ENCODE results near the gene GDF15.
A peak's percentile ranks its signal among the peaks of the same experiment; 100 is the strongest.
"Not testable (repeated sequence)": the region's sequence is repeated elsewhere in the genome, so short reads cannot be mapped to it uniquely, and the experiment has no call there.

GDF15 gene

GRCh38 chr19:18363787-18364186, 22.2 kb upstream of the GDF15 start:
- DNase-seq (ENCODE audit: low read depth in 1 of 2, low spot score in 1 of 2): no peak

- not testable (repeated sequence) for DNase-seq (ENCODE audit: low read depth in 1 of 2, low spot score in 1 of 2)
Measured at GRCh38 chr19:18364277-18364825, 21.6 kb upstream of the GDF15 start.

GRCh38 chr19:18364826-18365528, 21.0 kb upstream of the GDF15 start:
- DNase-seq (ENCODE audit: low read depth in 1 of 2, low spot score in 1 of 2): no peak

GRCh38 chr19:18366021-18366435, 19.9 kb upstream of the GDF15 start:
- DNase-seq (ENCODE audit: low read depth in 1 of 2, low spot score in 1 of 2): no peak

- no peak for DNase-seq (ENCODE audit: low read depth in 1 of 2, low spot score in 1 of 2)
Measured at GRCh38 chr19:18368504-18369222, 17.3 kb upstream of the GDF15 start.

GRCh38 chr19:18373407-18373891, 12.5 kb upstream of the GDF15 start:
- DNase-seq (ENCODE audit: low read depth in 1 of 2, low spot score in 1 of 2): no peak

- DNase-seq (ENCODE audit: low read depth in 1 of 2, low spot score in 1 of 2): no peak
Measured at GRCh38 chr19:18373892-18374629, 11.9 kb upstream of the GDF15 start.

- no peak for DNase-seq (ENCODE audit: low read depth in 1 of 2, low spot score in 1 of 2)
Measured at GRCh38 chr19:18377026-18377425, 8.9 kb upstream of the GDF15 start.

- no peak for DNase-seq (ENCODE audit: low read depth in 1 of 2, low spot score in 1 of 2)
Measured at GRCh38 chr19:18379803-18380747, 5.9 kb upstream of the GDF15 start.

- DNase-seq (ENCODE audit: low read depth in 1 of 2, low spot score in 1 of 2): no peak
Measured at GRCh38 chr19:18380843-18381242, 5.1 kb upstream of the GDF15 start.

- DNase-seq (ENCODE audit: low read depth in 1 of 2, low spot score in 1 of 2): not testable (repeated sequence)
Measured at GRCh38 chr19:18383622-18384021, 2.3 kb upstream of the GDF15 start.

- no peak for DNase-seq (ENCODE audit: low read depth in 1 of 2, low spot score in 1 of 2)
Measured at GRCh38 chr19:18384775-18385174, 1.2 kb upstream of the GDF15 start.

- DNase-seq (ENCODE audit: low read depth in 1 of 2, low spot score in 1 of 2): no peak
Measured at GRCh38 chr19:18385359-18385674, 641 bp upstream of the GDF15 start.

GRCh38 chr19:18386543-18387271, 749 bp downstream of the GDF15 start:
- DNase-seq (ENCODE audit: low read depth in 1 of 2, low spot score in 1 of 2): no peak

- DNase-seq (ENCODE audit: low read depth in 1 of 2, low spot score in 1 of 2): peak; percentile 61 to 73
Measured at GRCh38 chr19:18388100-18388959, 2.4 kb downstream of the GDF15 start.

GRCh38 chr19:18388960-18389725, 3.2 kb downstream of the GDF15 start:
- DNase-seq (ENCODE audit: low read depth in 1 of 2, low spot score in 1 of 2): no peak

GRCh38 chr19:18389726-18390064, 3.7 kb downstream of the GDF15 start:
- DNase-seq (ENCODE audit: low read depth in 1 of 2, low spot score in 1 of 2): no peak

All from stimulated activated CD4-positive, alpha-beta T cell treated with anti-CD3 and anti-CD28 coated beads, Interleukin-15, amount 100 ng/mL, for 1 hour (primary cell).